ENCODE data around the gene BICC1.

DNA sequence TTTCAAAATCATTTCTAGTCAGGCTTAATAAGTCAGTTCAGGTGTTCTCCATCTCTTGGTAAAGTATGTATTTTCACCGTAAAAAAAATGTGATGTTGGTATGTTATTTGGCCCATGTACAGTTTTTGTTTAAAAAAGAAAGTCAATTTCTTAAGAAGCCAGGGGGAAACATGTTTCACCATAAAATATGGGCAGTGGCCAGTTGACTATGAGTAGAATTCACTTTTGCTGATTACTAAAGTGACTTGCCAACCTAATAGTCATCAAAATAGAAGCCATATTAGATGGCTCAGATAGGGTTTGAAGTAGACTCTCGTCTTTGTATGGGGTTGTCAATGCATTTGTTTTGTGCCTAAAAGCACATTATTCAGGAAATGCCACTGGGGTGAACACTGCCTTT lies 266.3 kb downstream of the BICC1 start:
- no peak for TF ChIP-seq POLR2AphosphoS5 (IDR thresholded peaks at IDR 0.05; ENCODE audit: low read depth, low read length)
- no peak for TF ChIP-seq SIN3A (IDR thresholded peaks at IDR 0.05; ENCODE audit: borderline replicate concordance, insufficient read depth, low read length)
- TF ChIP-seq, protein P1, sequence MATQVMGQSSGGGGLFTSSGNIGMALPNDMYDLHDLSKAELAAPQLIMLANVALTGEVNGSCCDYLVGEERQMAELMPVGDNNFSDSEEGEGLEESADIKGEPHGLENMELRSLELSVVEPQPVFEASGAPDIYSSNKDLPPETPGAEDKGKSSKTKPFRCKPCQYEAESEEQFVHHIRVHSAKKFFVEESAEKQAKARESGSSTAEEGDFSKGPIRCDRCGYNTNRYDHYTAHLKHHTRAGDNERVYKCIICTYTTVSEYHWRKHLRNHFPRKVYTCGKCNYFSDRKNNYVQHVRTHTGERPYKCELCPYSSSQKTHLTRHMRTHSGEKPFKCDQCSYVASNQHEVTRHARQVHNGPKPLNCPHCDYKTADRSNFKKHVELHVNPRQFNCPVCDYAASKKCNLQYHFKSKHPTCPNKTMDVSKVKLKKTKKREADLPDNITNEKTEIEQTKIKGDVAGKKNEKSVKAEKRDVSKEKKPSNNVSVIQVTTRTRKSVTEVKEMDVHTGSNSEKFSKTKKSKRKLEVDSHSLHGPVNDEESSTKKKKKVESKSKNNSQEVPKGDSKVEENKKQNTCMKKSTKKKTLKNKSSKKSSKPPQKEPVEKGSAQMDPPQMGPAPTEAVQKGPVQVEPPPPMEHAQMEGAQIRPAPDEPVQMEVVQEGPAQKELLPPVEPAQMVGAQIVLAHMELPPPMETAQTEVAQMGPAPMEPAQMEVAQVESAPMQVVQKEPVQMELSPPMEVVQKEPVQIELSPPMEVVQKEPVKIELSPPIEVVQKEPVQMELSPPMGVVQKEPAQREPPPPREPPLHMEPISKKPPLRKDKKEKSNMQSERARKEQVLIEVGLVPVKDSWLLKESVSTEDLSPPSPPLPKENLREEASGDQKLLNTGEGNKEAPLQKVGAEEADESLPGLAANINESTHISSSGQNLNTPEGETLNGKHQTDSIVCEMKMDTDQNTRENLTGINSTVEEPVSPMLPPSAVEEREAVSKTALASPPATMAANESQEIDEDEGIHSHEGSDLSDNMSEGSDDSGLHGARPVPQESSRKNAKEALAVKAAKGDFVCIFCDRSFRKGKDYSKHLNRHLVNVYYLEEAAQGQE (IDR thresholded peaks at IDR 0.05; ENCODE audit: insufficient read depth in 1 of 2, low read depth in 2 of 2, low read length in 2 of 2) = no peak
- no peak for TF ChIP-seq TAF1 (IDR thresholded peaks at IDR 0.05; ENCODE audit: borderline replicate concordance, insufficient read depth, low read length)
- no peak for TF ChIP-seq FOXP2 (optimal IDR thresholded peaks at IDR 0.05; ENCODE audit: borderline replicate concordance, extremely low read depth, extremely low read length, insufficient read depth)
